WTC11 (cell line): ENCODE data around the gene DPYSL4. TPM values are rescaled to one million over a fixed set of nuclear protein-coding genes. Genes with fewer than 3 reads are reported as not detected.
A peak's percentile ranks its signal among the peaks of the same experiment; 100 is the strongest.

ENCODE experiments used
- ATAC-seq: fragments of 200-7000 bp; cut with Tn5 transposase; 2 replicates; pipeline ENCODE4 v1.10.0; 2021; ENCODE audit warnings: mild to moderate bottlenecking, moderate library complexity
- Bru-seq: library from RNA; stranded (reverse); fragments of 400-500 nt; gene quantifications from one replicate; lab custom pipeline; 2021; lab: Mats Ljungman, UMichigan
- CTCF ChIA-PET: fragments of 300-600 bp; sonication (Branson Sonifier 250); formaldehyde crosslinking; loops from one replicate; lab custom pipeline; 2021; ENCODE audit warnings: antibody characterized with exemption; lab: Charles Lee
- POLR2A ChIA-PET: fragments of 350-600 bp; sonication (Branson Sonifier 250); formaldehyde crosslinking; loops from one replicate; lab custom pipeline; 2021; ENCODE audit warnings: antibody characterized with exemption; lab: Charles Lee
- DNase-seq: peaks from one replicate; pipeline ENCODE4 v3.0.0; 2021; ENCODE audit warnings: low spot score
- H3K27ac Mint-ChIP-seq: 2 replicates; pipeline ENCODE4 v1.8.0; 2021; ENCODE audit warnings: mixed read lengths
- H3K27me3 Mint-ChIP-seq: 2 replicates; pipeline ENCODE4 v1.8.0; 2021; ENCODE audit warnings: low read depth, mild to moderate bottlenecking, moderate library complexity, mixed read lengths
- H3K36me3 Mint-ChIP-seq: 2 replicates; pipeline ENCODE4 v1.8.0; 2021; ENCODE audit warnings: mixed read lengths
- H3K4me1 Mint-ChIP-seq: 2 replicates; pipeline ENCODE4 v1.8.0; 2022; ENCODE audit warnings: mixed read lengths
- H3K4me3 Mint-ChIP-seq: 2 replicates; pipeline ENCODE4 v1.8.0; 2021; ENCODE audit warnings: mild to moderate bottlenecking, moderate library complexity, mixed read lengths
- H3K9me3 Mint-ChIP-seq: 2 replicates; pipeline ENCODE4 v1.8.0; 2021; ENCODE audit warnings: mixed read lengths
- EMX1 ChIP-seq: fragments of 250-450 bp; sonication (Bioruptor Pico); IDR thresholded peaks from 2 replicates; pipeline ENCODE4 v1.8.0; 2021; ENCODE audit warnings: mild to moderate bottlenecking
- FOXK1 ChIP-seq: sonication (generic); formaldehyde crosslinking; IDR thresholded peaks from 2 replicates; pipeline ENCODE4 v1.8.0; 2022; ENCODE audit warnings: mild to moderate bottlenecking, moderate library complexity, missing genetic modification reagents
- GRHL2 ChIP-seq: fragments of 250-450 bp; sonication (Bioruptor Pico); IDR thresholded peaks from 2 replicates; pipeline ENCODE4 v1.8.0; 2022; ENCODE audit warnings: mild to moderate bottlenecking, moderate library complexity; ENCODE audit not compliant: insufficient replicate concordance, severe bottlenecking
- MYBL2 ChIP-seq: sonication (generic); formaldehyde crosslinking; IDR thresholded peaks from 2 replicates; pipeline ENCODE4 v1.8.1; 2023; ENCODE audit warnings: mild to moderate bottlenecking, moderate library complexity, missing genetic modification reagents
- NFATC4 ChIP-seq: fragments of 250-450 bp; sonication (Bioruptor Pico); IDR thresholded peaks from 2 replicates; pipeline ENCODE4 v1.9.0; 2021; ENCODE audit warnings: mild to moderate bottlenecking
- OVOL2 ChIP-seq: fragments of 250-450 bp; sonication (Bioruptor Pico); IDR thresholded peaks from 2 replicates; pipeline ENCODE4 v1.9.0; 2021; ENCODE audit warnings: mild to moderate bottlenecking, borderline replicate concordance
- SP1 ChIP-seq: sonication (generic); formaldehyde crosslinking; conservative IDR thresholded peaks from 2 replicates; pipeline ENCODE4 v1.8.1; 2022; ENCODE audit warnings: missing genetic modification reagents
- ZNF423 ChIP-seq: fragments of 250-450 bp; sonication (Bioruptor Pico); IDR thresholded peaks from 2 replicates; pipeline ENCODE4 v2.1.2; 2022; ENCODE audit warnings: mild to moderate bottlenecking, moderate library complexity
- long read RNA-seq, 3 experiments: library from RNA in 1 of 3; library from capped mRNA in 1 of 3; library from polyadenylated mRNA in 1 of 3; unstranded in 2 of 3; stranded (forward) in 1 of 3; transcript quantifications; one replicate each; pipeline ENCODE4 v2.0.0, GENCODE V29; 2021
- total RNA-seq: library from RNA; stranded (reverse); gene quantifications from 3 replicates; pipeline ENCODE4 v1.2.3, GENCODE V29; 2021
- TF ChIP-seq, protein P1 (sequence below): sonication (generic); formaldehyde crosslinking; IDR thresholded peaks from 2 replicates; pipeline ENCODE4 v1.8.0; 2023; ENCODE audit warnings: missing genetic modification reagents
- TF ChIP-seq, protein P2 (sequence below): sonication (generic); formaldehyde crosslinking; IDR thresholded peaks from 2 replicates; pipeline ENCODE4 v1.8.0; 2022; ENCODE audit warnings: mild to moderate bottlenecking, missing genetic modification reagents
- TF ChIP-seq, protein P3 (sequence below): fragments of 200-600 bp; IDR thresholded peaks from 2 replicates; pipeline ENCODE4 v1.8.0; 2022; ENCODE audit warnings: antibody characterized with exemption
- TF ChIP-seq, protein P4 (sequence below): sonication (generic); formaldehyde crosslinking; IDR thresholded peaks from 2 replicates; pipeline ENCODE4 v1.8.1; 2023; ENCODE audit warnings: mild to moderate bottlenecking, missing genetic modification reagents, moderate library complexity

DPYSL4 gene
- total RNA-seq (16.8 to 18.1 TPM (median 17.0 TPM) in 3 replicates), Bru-seq, nascent RNA (percentile 37 among the genes with signal in this experiment)
- long read RNA-seq, experiment 1, transcript DPYSL4-201 (14 exons, 2,729 nt) = major isoform, 30 of 55 reads
- long read RNA-seq, experiment 1, partial matches to known transcripts = 4 of 55 reads
- long read RNA-seq, experiment 1, other reads (novel, unspliced or antisense) = 21 of 55 reads
- long read RNA-seq, experiment 2, transcript DPYSL4-201 (14 exons, 2,729 nt) = major isoform, 7 of 36 reads
- long read RNA-seq, experiment 2, partial matches to known transcripts = 8 of 36 reads
- long read RNA-seq, experiment 2, other reads (novel, unspliced or antisense) = 20 of 36 reads
- long read RNA-seq, experiment 3, partial matches to known transcripts = 2 of 2 reads
- long read RNA-seq, experiment 3, other reads (novel, unspliced or antisense) = 0 of 2 reads

DNA sequence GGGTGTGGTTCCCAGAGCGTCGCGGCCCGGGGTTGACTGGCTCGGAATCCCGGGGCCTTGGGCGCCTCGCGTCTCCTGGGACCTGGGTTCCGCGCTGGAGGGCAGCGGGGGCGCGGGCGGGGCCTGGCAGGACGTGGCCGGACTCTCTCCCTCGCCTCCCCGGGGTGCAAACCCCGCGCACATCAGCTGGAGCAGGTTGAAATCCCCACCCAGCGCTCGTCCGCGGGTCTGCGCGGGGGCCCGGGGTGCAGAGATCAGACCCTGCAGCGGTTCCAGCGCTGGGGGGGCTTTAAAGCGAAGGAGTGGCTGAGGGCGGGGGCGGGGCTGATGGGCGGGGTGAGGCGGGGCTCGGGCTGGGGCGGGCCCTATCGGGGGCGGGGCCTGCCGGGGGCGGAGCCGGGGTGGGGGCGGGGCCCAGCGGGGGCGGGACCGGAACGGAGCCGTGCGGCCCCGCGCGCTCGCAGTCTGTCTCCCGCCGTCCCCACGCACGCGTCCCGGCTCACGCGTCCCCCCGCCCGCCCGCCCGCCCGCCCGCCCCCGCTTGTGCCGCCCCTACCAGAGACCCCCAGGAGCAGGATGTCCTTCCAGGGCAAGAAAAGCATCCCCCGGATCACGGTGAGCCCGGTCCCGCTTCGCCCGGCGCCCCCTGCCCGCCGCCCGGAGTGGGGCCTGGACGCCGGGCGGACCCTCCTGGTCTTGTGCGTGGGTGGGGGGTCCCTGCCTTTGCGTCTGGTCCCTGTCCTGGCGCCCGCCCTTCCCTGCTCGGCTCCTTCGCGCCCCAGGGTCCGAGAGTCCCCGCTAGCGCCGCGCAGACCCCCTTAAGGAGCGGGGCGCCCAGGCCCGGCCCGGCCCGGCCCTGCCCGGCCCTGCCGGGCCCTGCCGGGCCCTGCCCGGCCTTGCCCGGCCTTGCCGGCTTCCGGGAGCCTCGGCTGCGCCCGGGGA, at the start of gene DPYSL4:
DPYSL4 (plus strand) TSS at position 461 of the 942 bp plus-strand sequence; CDS start at position 577, 116 bp downstream.
- Mint-ChIP-seq H3K9me3 (peaks cover 4% of the 10 kb centered on the region), H3K27ac (no peak within 1 kb of the TSS), H3K4me1 (peaks cover 9% of the 10 kb centered on the region), H3K27me3 (peaks cover 63% of the 10 kb centered on the region), H3K36me3 (peaks cover 8% of the 10 kb centered on the region; the same call in 1 of the 2 replicates), H3K4me3 (peak within 1 kb of the TSS; percentile 65)
- ATAC-seq (peak; percentile 43), DNase-seq (no peak)
- CTCF ChIA-PET = interaction anchor here (1.0 to 1.6 kb wide), 4 partner anchors 11 to 244 kb away, joined by 3 to 5 read pairs (median 4); no protein-coding TSS in a partner anchor
- 0 out of 2 replicates have a peak, but pooled peaks have one; percentile 11 for TF ChIP-seq ZNF423 (CRISPR knock-in tag)
- TF ChIP-seq OVOL2 = no peak
- TF ChIP-seq, protein P1, sequence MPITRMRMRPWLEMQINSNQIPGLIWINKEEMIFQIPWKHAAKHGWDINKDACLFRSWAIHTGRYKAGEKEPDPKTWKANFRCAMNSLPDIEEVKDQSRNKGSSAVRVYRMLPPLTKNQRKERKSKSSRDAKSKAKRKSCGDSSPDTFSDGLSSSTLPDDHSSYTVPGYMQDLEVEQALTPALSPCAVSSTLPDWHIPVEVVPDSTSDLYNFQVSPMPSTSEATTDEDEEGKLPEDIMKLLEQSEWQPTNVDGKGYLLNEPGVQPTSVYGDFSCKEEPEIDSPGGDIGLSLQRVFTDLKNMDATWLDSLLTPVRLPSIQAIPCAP (CRISPR knock-in tag) = no peak
- TF ChIP-seq SP1 (CRISPR knock-in tag) = peak; percentile 10; the same call in 1 of the 2 replicates
- no peak for TF ChIP-seq EMX1 (CRISPR knock-in tag)
- TF ChIP-seq, protein P2, sequence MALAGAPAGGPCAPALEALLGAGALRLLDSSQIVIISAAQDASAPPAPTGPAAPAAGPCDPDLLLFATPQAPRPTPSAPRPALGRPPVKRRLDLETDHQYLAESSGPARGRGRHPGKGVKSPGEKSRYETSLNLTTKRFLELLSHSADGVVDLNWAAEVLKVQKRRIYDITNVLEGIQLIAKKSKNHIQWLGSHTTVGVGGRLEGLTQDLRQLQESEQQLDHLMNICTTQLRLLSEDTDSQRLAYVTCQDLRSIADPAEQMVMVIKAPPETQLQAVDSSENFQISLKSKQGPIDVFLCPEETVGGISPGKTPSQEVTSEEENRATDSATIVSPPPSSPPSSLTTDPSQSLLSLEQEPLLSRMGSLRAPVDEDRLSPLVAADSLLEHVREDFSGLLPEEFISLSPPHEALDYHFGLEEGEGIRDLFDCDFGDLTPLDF = no peak
- TF ChIP-seq NFATC4 (CRISPR knock-in tag) = no peak
- TF ChIP-seq, protein P3, sequence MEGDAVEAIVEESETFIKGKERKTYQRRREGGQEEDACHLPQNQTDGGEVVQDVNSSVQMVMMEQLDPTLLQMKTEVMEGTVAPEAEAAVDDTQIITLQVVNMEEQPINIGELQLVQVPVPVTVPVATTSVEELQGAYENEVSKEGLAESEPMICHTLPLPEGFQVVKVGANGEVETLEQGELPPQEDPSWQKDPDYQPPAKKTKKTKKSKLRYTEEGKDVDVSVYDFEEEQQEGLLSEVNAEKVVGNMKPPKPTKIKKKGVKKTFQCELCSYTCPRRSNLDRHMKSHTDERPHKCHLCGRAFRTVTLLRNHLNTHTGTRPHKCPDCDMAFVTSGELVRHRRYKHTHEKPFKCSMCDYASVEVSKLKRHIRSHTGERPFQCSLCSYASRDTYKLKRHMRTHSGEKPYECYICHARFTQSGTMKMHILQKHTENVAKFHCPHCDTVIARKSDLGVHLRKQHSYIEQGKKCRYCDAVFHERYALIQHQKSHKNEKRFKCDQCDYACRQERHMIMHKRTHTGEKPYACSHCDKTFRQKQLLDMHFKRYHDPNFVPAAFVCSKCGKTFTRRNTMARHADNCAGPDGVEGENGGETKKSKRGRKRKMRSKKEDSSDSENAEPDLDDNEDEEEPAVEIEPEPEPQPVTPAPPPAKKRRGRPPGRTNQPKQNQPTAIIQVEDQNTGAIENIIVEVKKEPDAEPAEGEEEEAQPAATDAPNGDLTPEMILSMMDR = no peak
- POLR2A ChIA-PET = no interaction called here

DNA sequence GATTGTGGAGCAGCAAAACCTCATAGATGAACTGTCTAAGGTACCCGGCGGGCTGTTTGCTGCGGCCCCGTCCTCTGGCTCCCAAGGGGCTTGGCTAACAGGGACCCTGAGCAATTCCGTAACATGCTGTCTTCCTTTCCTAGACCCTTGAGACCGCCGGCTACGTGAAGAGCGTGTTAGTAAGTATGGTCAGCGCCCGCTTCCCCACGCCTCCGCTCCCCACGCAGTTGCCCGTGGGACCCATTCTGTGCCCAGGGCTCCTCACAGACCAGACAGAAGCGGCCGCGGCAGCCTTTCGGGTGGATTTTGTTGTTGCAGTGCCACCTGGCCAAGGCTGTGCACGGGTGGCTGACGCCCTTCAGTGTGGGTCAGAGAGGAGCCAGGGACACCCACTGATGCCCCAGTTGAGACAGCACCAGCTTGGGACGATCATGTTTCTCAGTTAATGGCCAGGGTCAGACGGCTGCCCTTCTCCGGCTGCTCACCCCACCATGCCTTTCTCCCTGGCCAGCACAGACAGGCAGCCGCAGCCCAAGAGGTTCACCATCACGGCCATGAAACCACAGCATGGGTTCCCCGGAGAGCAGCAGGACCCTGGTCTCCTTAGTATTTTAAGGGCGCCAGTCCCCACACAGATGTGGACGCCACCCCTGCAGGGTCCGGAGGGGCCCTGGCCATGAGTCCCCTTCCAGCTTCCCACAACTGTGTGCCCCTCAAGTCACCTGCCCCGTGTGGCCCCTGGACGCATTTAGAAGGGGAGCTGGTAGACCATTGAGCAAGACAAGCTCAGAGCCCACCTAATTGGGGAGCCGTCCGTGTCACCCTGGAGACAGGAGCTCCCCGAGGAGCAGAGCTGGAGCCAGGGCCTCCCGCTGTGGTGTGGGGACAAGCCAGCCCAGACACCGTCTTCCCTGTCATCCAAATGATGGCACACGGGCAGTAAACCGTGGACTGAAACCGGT, 49.4 kb upstream of the DPYSL4 start:
- no peaks in the 10 kb centered on the region for H3K27me3 Mint-ChIP-seq
- no peaks in the 10 kb centered on the region for H3K9me3 Mint-ChIP-seq
- TF ChIP-seq FOXK1 (CRISPR knock-in tag) (no peak), GRHL2 (CRISPR knock-in tag) (no peak), MYBL2 (CRISPR knock-in tag) (no peak)
- TF ChIP-seq, protein P4, sequence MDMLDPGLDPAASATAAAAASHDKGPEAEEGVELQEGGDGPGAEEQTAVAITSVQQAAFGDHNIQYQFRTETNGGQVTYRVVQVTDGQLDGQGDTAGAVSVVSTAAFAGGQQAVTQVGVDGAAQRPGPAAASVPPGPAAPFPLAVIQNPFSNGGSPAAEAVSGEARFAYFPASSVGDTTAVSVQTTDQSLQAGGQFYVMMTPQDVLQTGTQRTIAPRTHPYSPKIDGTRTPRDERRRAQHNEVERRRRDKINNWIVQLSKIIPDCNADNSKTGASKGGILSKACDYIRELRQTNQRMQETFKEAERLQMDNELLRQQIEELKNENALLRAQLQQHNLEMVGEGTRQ (CRISPR knock-in tag) = no peak
- 0 out of 2 replicates have a peak overlapping the region, but pooled peaks have one; percentile 80 for H3K27ac Mint-ChIP-seq
- DNase-seq = peak; percentile 7
- no peaks in the 10 kb centered on the region for H3K4me1 Mint-ChIP-seq
- no peak for ATAC-seq
- H3K36me3 Mint-ChIP-seq = no peaks in the 10 kb centered on the region
- ChIA-PET POLR2A (no interaction called here), CTCF (interaction anchor here (1.0 kb wide), 1 partner anchor 114 kb away, joined by 4 read pairs; no protein-coding TSS in a partner anchor)
- no peak overlapping the region for H3K4me3 Mint-ChIP-seq
